Mammary epithelial cell (primary cell): Measurements from ENCODE around the gene VPS4A.

Experiments
- EZH2 ChIP-seq: IDR thresholded peaks from 2 replicates; pipeline ENCODE4 v1.6.1; 2012; ENCODE audit warnings: low read length, inconsistent platforms, borderline replicate concordance
- TF ChIP-seq, protein P1 (sequence below), 2 donors: IDR thresholded peaks in 1 of 2; conservative IDR thresholded peaks in 1 of 2; 2 replicates each; pipeline ENCODE4 v1.5.1; 2011 to 2012; ENCODE audit warnings: inconsistent platforms in 2 of 2, low read length in 2 of 2, mild to moderate bottlenecking in 2 of 2, control low read depth in 1 of 2, low read depth in 1 of 2; ENCODE audit not compliant: insufficient read depth in 1 of 2; ENCODE audit errors: extremely low read depth in 1 of 2

DNA sequence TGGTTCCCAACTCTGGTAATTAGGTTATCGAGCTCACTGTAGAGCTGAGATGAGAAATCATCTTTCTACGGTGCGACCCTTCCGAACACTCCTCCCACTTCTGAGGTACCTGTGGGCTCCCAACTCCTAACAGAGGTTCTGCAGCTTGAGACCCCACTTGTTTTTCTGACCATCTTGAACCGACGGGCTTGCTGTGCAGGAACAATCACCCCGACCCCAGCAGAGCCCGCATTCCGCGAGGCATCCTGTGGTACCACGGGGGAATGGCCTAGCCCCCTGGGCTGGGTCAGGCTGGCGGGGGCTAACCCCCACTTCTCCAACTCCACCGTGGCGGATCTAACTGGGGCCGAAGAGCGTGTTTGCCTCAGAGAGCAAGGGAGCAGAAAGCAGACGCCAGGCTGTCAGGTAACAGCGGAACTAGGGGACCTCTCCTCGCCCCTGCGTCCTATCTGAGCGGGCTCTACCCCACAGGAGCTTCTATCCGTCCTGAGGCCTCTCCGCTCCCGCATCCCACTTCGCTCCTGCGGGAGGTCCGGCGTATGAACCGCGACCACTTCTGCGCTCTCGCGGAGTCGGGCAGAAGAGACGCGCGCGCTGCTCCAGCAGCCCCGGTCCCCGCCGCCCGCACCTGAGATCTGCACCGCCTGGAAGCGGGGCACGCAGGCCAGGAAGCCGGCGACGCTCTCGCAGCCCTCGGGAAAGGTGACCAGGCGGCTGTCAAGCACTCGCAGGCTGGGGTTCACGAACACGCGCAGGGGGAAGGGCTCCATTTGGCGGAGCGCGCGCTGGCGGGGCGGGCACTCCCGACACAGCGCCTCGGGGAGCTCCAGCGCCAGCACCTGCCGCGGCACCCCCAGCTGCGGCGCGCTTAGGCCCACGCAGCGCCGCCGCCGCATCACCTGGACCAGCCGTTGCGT is 18.5 kb downstream of the VPS4A start:
- TF ChIP-seq, protein P1, sequence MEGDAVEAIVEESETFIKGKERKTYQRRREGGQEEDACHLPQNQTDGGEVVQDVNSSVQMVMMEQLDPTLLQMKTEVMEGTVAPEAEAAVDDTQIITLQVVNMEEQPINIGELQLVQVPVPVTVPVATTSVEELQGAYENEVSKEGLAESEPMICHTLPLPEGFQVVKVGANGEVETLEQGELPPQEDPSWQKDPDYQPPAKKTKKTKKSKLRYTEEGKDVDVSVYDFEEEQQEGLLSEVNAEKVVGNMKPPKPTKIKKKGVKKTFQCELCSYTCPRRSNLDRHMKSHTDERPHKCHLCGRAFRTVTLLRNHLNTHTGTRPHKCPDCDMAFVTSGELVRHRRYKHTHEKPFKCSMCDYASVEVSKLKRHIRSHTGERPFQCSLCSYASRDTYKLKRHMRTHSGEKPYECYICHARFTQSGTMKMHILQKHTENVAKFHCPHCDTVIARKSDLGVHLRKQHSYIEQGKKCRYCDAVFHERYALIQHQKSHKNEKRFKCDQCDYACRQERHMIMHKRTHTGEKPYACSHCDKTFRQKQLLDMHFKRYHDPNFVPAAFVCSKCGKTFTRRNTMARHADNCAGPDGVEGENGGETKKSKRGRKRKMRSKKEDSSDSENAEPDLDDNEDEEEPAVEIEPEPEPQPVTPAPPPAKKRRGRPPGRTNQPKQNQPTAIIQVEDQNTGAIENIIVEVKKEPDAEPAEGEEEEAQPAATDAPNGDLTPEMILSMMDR (conservative IDR thresholded peaks at IDR 0.05 in 1 of 2, IDR thresholded peaks at IDR 0.05 in 1 of 2; ENCODE audit: extremely low read depth in 1 of 2, insufficient read depth in 1 of 2, low read depth in 1 of 2, low read length in 2 of 2): no peak
- no peak for TF ChIP-seq EZH2
